Mesenchymal stem cell (in vitro differentiated cells and primary cell): Measurements from ENCODE around the gene PKP3.
A peak's percentile ranks its signal among the peaks of the same experiment; 100 is the strongest.
"Not testable (repeated sequence)": the region's sequence is repeated elsewhere in the genome, so short reads cannot be mapped to it uniquely, and the experiment has no call there.

Experiments used
- DNase-seq: peaks from one replicate; pipeline ENCODE4 v3.0.0-alpha.2; 2013
- H2AFZ ChIP-seq: one replicate; pipeline ENCODE4 v1.6.1; 2013; ENCODE audit warnings: low read depth, mild to moderate bottlenecking, control low read depth, inconsistent platforms, low read length, moderate library complexity
- H2AK5ac ChIP-seq: 2 replicates; pipeline ENCODE4 v1.6.1; 2013; ENCODE audit warnings: low read length, moderate library complexity, mild to moderate bottlenecking, inconsistent platforms; ENCODE audit not compliant: severe bottlenecking
- H2BK120ac ChIP-seq: one replicate; pipeline ENCODE4 v1.6.1; 2013; ENCODE audit warnings: low read depth, mild to moderate bottlenecking, inconsistent platforms, low read length, moderate library complexity
- H2BK12ac ChIP-seq, 2 experiments: one replicate each; pipeline ENCODE4 v1.6.1; 2013; ENCODE audit warnings: inconsistent platforms in 2 of 2, low read length in 2 of 2, mild to moderate bottlenecking in 2 of 2, moderate library complexity in 2 of 2, control low read depth in 1 of 2
- H2BK15ac ChIP-seq: one replicate; pipeline ENCODE4 v1.6.1; 2013; ENCODE audit warnings: mild to moderate bottlenecking, low read depth, inconsistent platforms; ENCODE audit not compliant: poor library complexity, severe bottlenecking
- H2BK5ac ChIP-seq: 2 replicates; pipeline ENCODE4 v1.6.1; 2013; ENCODE audit warnings: low read depth, mild to moderate bottlenecking, low read length, control low read depth, inconsistent platforms; ENCODE audit not compliant: poor library complexity, severe bottlenecking
- H3K14ac ChIP-seq, 2 experiments: one replicate each; pipeline ENCODE4 v1.6.1; 2013; ENCODE audit warnings: inconsistent platforms in 2 of 2, low read length in 2 of 2, control low read depth in 1 of 2, mild to moderate bottlenecking in 1 of 2, moderate library complexity in 1 of 2
- H3K18ac ChIP-seq, 2 experiments: one replicate each; pipeline ENCODE4 v1.6.1; 2013; ENCODE audit warnings: inconsistent platforms in 2 of 2, low read length in 2 of 2, control low read depth in 1 of 2, low read depth in 1 of 2, mild to moderate bottlenecking in 1 of 2
- H3K23ac ChIP-seq, 2 experiments: one replicate each; pipeline ENCODE4 v1.6.1; 2013; ENCODE audit warnings: inconsistent platforms in 2 of 2, low read length in 2 of 2, mild to moderate bottlenecking in 2 of 2, moderate library complexity in 2 of 2, control low read depth in 1 of 2
- H3K27ac ChIP-seq: 2 replicates; pipeline ENCODE4 v1.5.1; 2013; ENCODE audit warnings: mild to moderate bottlenecking, moderate library complexity, low read length, control low read depth, inconsistent platforms; ENCODE audit not compliant: poor library complexity, severe bottlenecking
- H3K27me3 ChIP-seq, 2 experiments: 2 replicates each; pipeline versions ENCODE4 v1.6.1 to v1.7.0; 2013; ENCODE audit warnings: low read length in 2 of 2, mild to moderate bottlenecking in 2 of 2, moderate library complexity in 2 of 2, control low read depth in 1 of 2, inconsistent platforms in 1 of 2; ENCODE audit not compliant: control insufficient read depth in 1 of 2, insufficient read depth in 1 of 2
- H3K36me3 ChIP-seq, 2 experiments: 2 replicates each; pipeline versions ENCODE4 v1.6.1 to v1.7.0; 2013; ENCODE audit warnings: low read length in 2 of 2, control low read depth in 1 of 2, inconsistent platforms in 1 of 2, low read depth in 1 of 2, mild to moderate bottlenecking in 1 of 2; ENCODE audit not compliant: insufficient read depth in 2 of 2, control insufficient read depth in 1 of 2
- H3K4ac ChIP-seq, 2 experiments: one replicate each; pipeline ENCODE4 v1.6.1; 2013; ENCODE audit warnings: inconsistent platforms in 2 of 2, low read length in 2 of 2, mild to moderate bottlenecking in 2 of 2, moderate library complexity in 2 of 2, control low read depth in 1 of 2, low read depth in 1 of 2
- H3K4me1 ChIP-seq: 2 replicates; pipeline ENCODE4 v1.6.1; 2013; ENCODE audit warnings: low read depth, low read length, control low read depth; ENCODE audit not compliant: control insufficient read depth, insufficient read depth
- H3K4me2 ChIP-seq: 2 replicates; pipeline ENCODE4 v1.6.1; 2013; ENCODE audit warnings: low read length, mild to moderate bottlenecking, inconsistent platforms; ENCODE audit not compliant: poor library complexity, severe bottlenecking
- H3K4me3 ChIP-seq, 2 experiments: 2 replicates each; pipeline versions ENCODE4 v1.5.1 to v1.7.0; 2013; ENCODE audit warnings: low read length in 2 of 2, mild to moderate bottlenecking in 2 of 2, control low read depth in 1 of 2, low read depth in 1 of 2; ENCODE audit not compliant: insufficient read depth in 1 of 2
- H3K79me1 ChIP-seq: replicated peaks from 2 replicates; pipeline ENCODE4 v1.6.1; 2013; ENCODE audit warnings: mild to moderate bottlenecking, control low read depth, low read length, inconsistent platforms; ENCODE audit not compliant: poor library complexity, severe bottlenecking
- H3K9ac ChIP-seq: 2 replicates; pipeline ENCODE4 v1.7.0; 2013; ENCODE audit warnings: mild to moderate bottlenecking, low read length, moderate library complexity
- H3K9me3 ChIP-seq: 2 replicates; pipeline ENCODE4 v1.7.0; 2013; ENCODE audit warnings: mild to moderate bottlenecking, low read length; ENCODE audit not compliant: control insufficient read depth
- H4K8ac ChIP-seq: one replicate; pipeline ENCODE4 v1.6.1; 2013; ENCODE audit warnings: inconsistent platforms, mild to moderate bottlenecking, low read length, moderate library complexity
- H4K91ac ChIP-seq: one replicate; pipeline ENCODE4 v1.6.1; 2013; ENCODE audit warnings: mild to moderate bottlenecking, low read length, inconsistent platforms
- WGBS: methylation state at CpG from one replicate; pipeline ENCODE4 v1.1.7; 2013; ENCODE audit warnings: mixed read lengths; 5-methylcytosine and 5-hydroxymethylcytosine counted together

The PKP3 gene

DNA sequence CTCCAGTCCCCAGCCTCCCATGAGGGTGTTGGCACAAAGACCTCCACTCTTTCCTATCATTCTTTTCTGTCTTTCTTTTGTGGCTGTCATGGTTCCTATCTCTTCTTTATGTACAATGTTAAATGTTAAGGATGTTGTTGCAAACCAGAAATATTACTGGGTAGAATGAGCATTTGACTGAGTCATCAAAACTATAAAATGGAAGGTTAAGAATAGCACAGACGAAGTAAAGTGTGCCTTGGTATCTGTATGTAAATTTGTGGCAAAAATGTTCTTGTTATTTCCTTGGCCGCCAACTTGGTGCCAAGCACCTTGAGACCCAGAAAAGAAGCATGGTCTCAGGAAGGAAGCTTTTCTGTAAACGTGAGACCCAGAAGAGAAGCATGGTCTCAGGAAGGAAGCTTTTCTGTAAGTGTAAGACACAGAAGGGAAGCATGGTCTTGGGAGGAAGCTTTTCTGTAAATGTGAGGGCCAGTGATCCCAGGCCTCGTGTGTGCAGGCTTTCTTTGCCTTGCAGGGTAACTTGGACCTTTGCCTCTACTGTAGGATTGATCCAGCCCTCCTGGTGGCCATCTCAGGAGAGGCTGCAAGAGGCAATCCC, 6.7 kb upstream of the PKP3 start:
- Histone ChIP-seq H3K9ac (no peak overlapping the region), H3K79me1 (peaks cover under 1% of the 10 kb centered on the region), H2BK5ac (no peak overlapping the region), H4K91ac (no peak overlapping the region), H3K4me1 (peaks cover 2% of the 10 kb centered on the region), H2AFZ (no peak overlapping the region), H3K9me3 (no peaks in the 10 kb centered on the region), H3K27ac (no peak overlapping the region), H3K18ac (no peak overlapping the region), H3K36me3 (peaks cover 0 to 7% of the 10 kb centered on the region in 2 experiments), H3K14ac (no peak overlapping the region), H2BK12ac (no peak overlapping the region), H3K4me2 (no peak overlapping the region), H2BK15ac (no peak overlapping the region), H3K4ac (no peak overlapping the region), H2AK5ac (no peak overlapping the region), H4K8ac (peak overlapping the region; percentile 41), H3K27me3 (peaks cover 0 to 15% of the 10 kb centered on the region in 2 experiments), H3K4me3 (no peak overlapping the region), H2BK120ac (no peak overlapping the region), H3K23ac (no peak overlapping the region)
- DNase-seq = no peak
- 69% methylated on average over 4 of the region's 4 CpGs for WGBS

DNA sequence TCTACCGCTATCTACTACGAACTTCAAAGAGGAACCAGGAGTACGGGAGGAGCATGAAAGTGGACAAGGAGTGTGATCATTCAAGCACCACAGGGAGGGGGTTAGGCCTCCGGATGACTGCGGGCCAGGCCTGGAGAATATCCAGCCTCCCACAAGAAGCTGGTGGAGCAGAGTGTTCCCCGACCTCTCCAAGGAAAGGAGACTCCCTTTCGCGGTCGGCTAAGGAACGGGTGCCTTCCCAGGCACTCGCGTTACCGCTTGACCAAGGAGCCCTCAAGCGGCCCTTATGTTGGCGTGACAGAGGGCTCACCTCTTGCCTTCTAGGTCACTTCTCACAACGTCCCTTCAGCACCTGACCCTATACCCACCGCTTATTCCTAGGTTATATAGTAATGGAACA, 4.6 kb upstream of the PKP3 start:
- not testable (repeated sequence) for H3K27me3 ChIP-seq, H3K23ac ChIP-seq, H3K4me2 ChIP-seq, H3K36me3 ChIP-seq, H4K91ac ChIP-seq, H3K4me3 ChIP-seq, H3K27ac ChIP-seq, H2AFZ ChIP-seq, H3K14ac ChIP-seq, H3K9ac ChIP-seq, H3K79me1 ChIP-seq, H2BK12ac ChIP-seq, H3K4ac ChIP-seq, DNase-seq, H3K9me3 ChIP-seq, H2BK120ac ChIP-seq, H3K18ac ChIP-seq, H2BK15ac ChIP-seq, H4K8ac ChIP-seq, H2AK5ac ChIP-seq, H2BK5ac ChIP-seq
- WGBS = 98% methylated on average over 8 of the region's 17 CpGs
- peaks cover 22% of the 10 kb centered on the region for H3K4me1 ChIP-seq

DNA sequence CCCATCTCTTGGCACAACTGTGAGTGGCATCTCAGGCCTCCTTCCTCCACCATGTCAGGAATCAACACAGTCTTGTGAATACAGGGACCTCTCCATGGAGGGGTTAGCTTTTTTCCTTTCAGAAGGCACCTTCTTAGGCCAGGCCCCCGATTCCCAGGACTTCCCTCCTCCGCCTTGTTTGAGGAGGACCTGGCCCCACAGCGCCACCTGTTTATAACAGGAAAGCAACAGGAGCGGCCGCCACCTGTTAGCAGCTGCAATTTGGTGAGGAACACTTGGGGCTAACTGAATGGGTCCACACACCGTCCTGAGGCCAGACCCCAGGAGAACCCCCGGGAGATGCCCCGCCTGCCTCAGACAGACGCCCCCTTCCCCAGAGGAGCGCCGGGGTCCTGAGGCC, 3.8 kb upstream of the PKP3 start:
- Histone ChIP-seq H3K79me1 (peaks cover 1% of the 10 kb centered on the region), H3K36me3 (no peaks in the 10 kb centered on the region), H3K4me1 (peaks cover 30% of the 10 kb centered on the region), H3K9ac (no peak overlapping the region), H2AFZ (no peak overlapping the region), H4K8ac (no peak overlapping the region), H3K27me3 (no peaks in the 10 kb centered on the region), H3K4ac (no peak overlapping the region), H3K9me3 (no peaks in the 10 kb centered on the region), H3K23ac (no peak overlapping the region), H2AK5ac (no peak overlapping the region), H3K14ac (no peak overlapping the region), H3K27ac (no peak overlapping the region), H3K4me3 (no peak overlapping the region), H2BK15ac (peak overlapping the region; percentile 46), H2BK5ac (no peak overlapping the region), H3K18ac (no peak overlapping the region), H2BK12ac (no peak overlapping the region), H4K91ac (no peak overlapping the region), H2BK120ac (no peak overlapping the region), H3K4me2 (no peak overlapping the region)
- DNase-seq = no peak
- 85% methylated on average over 6 of the region's 11 CpGs for WGBS

DNA sequence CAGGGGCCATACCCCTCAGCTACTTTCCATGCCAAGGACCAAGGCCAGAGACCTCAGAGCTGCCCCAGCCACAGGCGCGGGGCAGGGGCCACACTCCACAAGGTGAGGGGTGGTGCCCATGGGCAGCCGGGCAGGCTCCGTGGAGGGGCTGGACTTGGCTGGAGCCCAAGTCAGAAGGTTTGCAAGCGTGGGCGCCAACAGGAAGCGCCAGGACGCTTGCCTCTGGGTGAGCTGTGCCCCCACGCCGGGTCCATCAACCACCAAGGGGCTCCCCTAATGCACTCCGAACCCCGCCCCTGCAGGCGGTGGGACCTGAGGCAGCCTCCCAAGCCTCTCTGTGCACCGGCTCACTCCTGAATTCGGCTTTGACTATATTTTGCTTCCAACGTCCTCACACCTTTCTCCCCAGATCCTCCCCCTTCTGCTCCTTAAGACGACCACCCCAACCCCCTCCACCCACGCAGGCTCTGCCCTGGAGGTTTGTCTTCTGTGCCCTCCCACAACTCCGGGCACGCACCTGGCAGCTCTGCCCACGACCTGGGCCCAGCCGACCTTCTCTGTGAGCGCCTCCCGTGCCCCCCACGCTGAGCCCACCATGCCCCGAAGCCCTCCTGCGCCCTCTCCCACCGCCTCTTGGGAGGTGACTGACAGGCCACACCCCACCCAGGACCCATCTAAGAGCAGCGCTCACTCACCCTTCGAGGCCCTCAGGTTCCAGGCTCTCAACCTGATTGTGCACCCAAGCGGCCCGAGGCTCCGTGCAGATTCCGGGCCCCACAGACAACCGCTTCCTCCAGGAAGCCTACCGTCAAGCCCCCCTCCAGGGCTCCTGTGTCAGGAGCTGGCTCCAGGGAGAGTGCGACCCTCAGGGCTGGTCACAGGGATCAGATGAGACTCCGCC, 2.6 kb upstream of the PKP3 start:
- H2AK5ac ChIP-seq = peak overlapping the region; percentile 12
- no peak overlapping the region for H3K4ac ChIP-seq
- no peak overlapping the region for H2BK5ac ChIP-seq
- H3K9me3 ChIP-seq = no peaks in the 10 kb centered on the region
- no peaks in the 10 kb centered on the region for H3K27me3 ChIP-seq
- H3K23ac ChIP-seq = peak overlapping the region in 1 of 2 experiments; percentile 80
- no peak for DNase-seq
- H3K14ac ChIP-seq = peak overlapping the region in 1 of 2 experiments; percentile 38
- no peak overlapping the region for H3K18ac ChIP-seq
- no peak overlapping the region for H4K91ac ChIP-seq
- peak overlapping the region; percentile 85 for H2BK15ac ChIP-seq
- H3K4me3 ChIP-seq = no peak overlapping the region
- H3K4me1 ChIP-seq = peaks cover 39% of the 10 kb centered on the region
- no peak overlapping the region for H2BK120ac ChIP-seq
- peaks cover 1% of the 10 kb centered on the region for H3K79me1 ChIP-seq
- H2AFZ ChIP-seq = peak overlapping the region; percentile 32
- H4K8ac ChIP-seq = peak overlapping the region; percentile 39
- H3K4me2 ChIP-seq = no peak overlapping the region
- peak overlapping the region in 1 of 2 experiments; percentile 76 for H2BK12ac ChIP-seq
- no peak overlapping the region for H3K9ac ChIP-seq
- no peaks in the 10 kb centered on the region for H3K36me3 ChIP-seq
- H3K27ac ChIP-seq = no peak overlapping the region
- WGBS = 91% methylated on average over 38 of the region's 38 CpGs
